Natural killer cell (primary cell): ENCODE measurements around the gene PSMB10. TPM values are rescaled to one million over a fixed set of nuclear protein-coding genes. Genes with fewer than 3 reads are reported as not detected.

Experiments
- ATAC-seq, 3 donors: fragments of 150-1000 bp in 2 of 3; fragments of 200-7000 bp in 1 of 3; cut with Tn5 transposase; 1 replicate in 1 of 3; 2 replicates in 2 of 3; pipeline ENCODE4 v1.10.0; 2021; ENCODE audit warnings: mild to moderate bottlenecking in 2 of 3, moderate library complexity in 2 of 3
- DNase-seq, 2 donors: peaks; one replicate each; pipeline versions ENCODE4 v3.0.0 to v3.0.0-alpha.2; 2013 to 2021; ENCODE audit warnings: mixed read lengths in 1 of 2
- H3K27ac ChIP-seq: one replicate; pipeline ENCODE4 v1.5.1; 2013; ENCODE audit warnings: mild to moderate bottlenecking, low read length
- H3K27me3 ChIP-seq: one replicate; pipeline ENCODE4 v1.6.1; 2013; ENCODE audit warnings: low read length; ENCODE audit not compliant: control insufficient read depth, insufficient read depth
- H3K36me3 ChIP-seq: one replicate; pipeline ENCODE4 v1.6.1; 2013; ENCODE audit warnings: low read length; ENCODE audit not compliant: control insufficient read depth, insufficient read depth
- H3K4me1 ChIP-seq: one replicate; pipeline ENCODE4 v1.6.1; 2013; ENCODE audit warnings: low read length; ENCODE audit not compliant: control insufficient read depth, insufficient read depth
- H3K4me3 ChIP-seq: one replicate; pipeline ENCODE4 v1.5.1; 2013; ENCODE audit warnings: low read length
- H3K9me3 ChIP-seq: one replicate; pipeline ENCODE4 v1.6.1; 2013; ENCODE audit warnings: low read length; ENCODE audit not compliant: control insufficient read depth, insufficient read depth
- H3K27ac Mint-ChIP-seq, 2 donors: one replicate each; pipeline ENCODE4 v1.8.0; 2022; ENCODE audit warnings: mild to moderate bottlenecking in 2 of 2, mixed read lengths in 2 of 2, moderate library complexity in 1 of 2
- H3K27me3 Mint-ChIP-seq, 2 donors: one replicate each; pipeline ENCODE4 v1.8.0; 2022; ENCODE audit warnings: low read depth in 2 of 2, mixed read lengths in 2 of 2
- H3K36me3 Mint-ChIP-seq: one replicate; pipeline ENCODE4 v1.8.0; 2022; ENCODE audit warnings: mixed read lengths
- H3K4me1 Mint-ChIP-seq, 2 donors: one replicate each; pipeline ENCODE4 v1.8.0; 2022; ENCODE audit warnings: mixed read lengths in 2 of 2
- H3K4me3 Mint-ChIP-seq: one replicate; pipeline ENCODE4 v1.8.0; 2022; ENCODE audit warnings: mild to moderate bottlenecking, moderate library complexity, mixed read lengths
- H3K9me3 Mint-ChIP-seq, 2 donors: one replicate each; pipeline ENCODE4 v1.8.0; 2022; ENCODE audit warnings: mixed read lengths in 2 of 2
- WGBS: methylation state at CpG from one replicate; pipeline ENCODE4 v1.1.7; 2013; ENCODE audit warnings: missing lambda C conversion rate; ENCODE audit not compliant: insufficient coverage; 5-methylcytosine and 5-hydroxymethylcytosine counted together
- intact Hi-C: fragments of 100-400 bp; cut with micrococcal nuclease; formaldehyde crosslinking; loops from one replicate; pipeline ENCODE4 v1.14.2; 2022
- total RNA-seq, 4 donors: library from RNA; stranded (reverse); fragments of 120-200 nt in 1 of 4; gene quantifications; one replicate each; pipeline versions ENCODE4 v1.2.3 to v1.2.4, GENCODE V29; 2013 to 2022
- TF ChIP-seq, protein P1 (sequence below): fragments of 200-600 bp; IDR thresholded peaks from one replicate; pipeline ENCODE4 v1.8.0; 2022; ENCODE audit warnings: antibody characterized with exemption

The PSMB10 gene
- total RNA-seq, 3 donors from 2014 or later (not counting 1 experiment from before 2014, with no cell fraction given) = 237 to 247 (median 243) TPM

DNA sequence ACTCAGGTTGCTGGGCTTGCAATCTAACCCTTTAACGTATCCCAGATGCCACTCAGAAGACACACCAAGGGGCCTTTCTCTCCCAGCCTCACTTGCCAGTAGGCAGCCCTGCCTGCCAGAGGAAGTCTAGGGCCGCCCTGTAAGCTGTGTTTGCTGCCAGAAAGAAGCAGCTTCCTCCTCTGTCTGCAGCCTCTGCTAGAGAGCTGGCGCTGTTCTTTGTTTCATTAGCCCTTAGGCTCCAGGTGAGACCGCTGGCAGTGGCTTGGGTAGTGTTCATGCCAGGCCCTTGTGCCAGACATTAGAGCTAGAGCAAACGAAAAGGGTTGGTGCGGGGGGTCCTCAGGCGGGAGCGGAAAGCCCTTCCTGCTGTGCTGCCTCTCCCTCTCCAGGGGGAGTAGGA is 13.9 kb downstream of the PSMB10 start:
- H3K27me3 Mint-ChIP-seq = no peaks in the 10 kb centered on the region
- no peaks in the 10 kb centered on the region for H3K27me3 ChIP-seq
- H3K36me3 Mint-ChIP-seq = no peaks in the 10 kb centered on the region
- ATAC-seq (no peak), DNase-seq (no peak)
- peaks cover 24% of the 10 kb centered on the region for H3K36me3 ChIP-seq
- H3K27ac Mint-ChIP-seq = no peak overlapping the region
- H3K27ac ChIP-seq = no peak overlapping the region
- H3K9me3 ChIP-seq = no peaks in the 10 kb centered on the region
- no peaks in the 10 kb centered on the region for H3K9me3 Mint-ChIP-seq
- H3K4me3 ChIP-seq = no peak overlapping the region
- TF ChIP-seq, protein P1, sequence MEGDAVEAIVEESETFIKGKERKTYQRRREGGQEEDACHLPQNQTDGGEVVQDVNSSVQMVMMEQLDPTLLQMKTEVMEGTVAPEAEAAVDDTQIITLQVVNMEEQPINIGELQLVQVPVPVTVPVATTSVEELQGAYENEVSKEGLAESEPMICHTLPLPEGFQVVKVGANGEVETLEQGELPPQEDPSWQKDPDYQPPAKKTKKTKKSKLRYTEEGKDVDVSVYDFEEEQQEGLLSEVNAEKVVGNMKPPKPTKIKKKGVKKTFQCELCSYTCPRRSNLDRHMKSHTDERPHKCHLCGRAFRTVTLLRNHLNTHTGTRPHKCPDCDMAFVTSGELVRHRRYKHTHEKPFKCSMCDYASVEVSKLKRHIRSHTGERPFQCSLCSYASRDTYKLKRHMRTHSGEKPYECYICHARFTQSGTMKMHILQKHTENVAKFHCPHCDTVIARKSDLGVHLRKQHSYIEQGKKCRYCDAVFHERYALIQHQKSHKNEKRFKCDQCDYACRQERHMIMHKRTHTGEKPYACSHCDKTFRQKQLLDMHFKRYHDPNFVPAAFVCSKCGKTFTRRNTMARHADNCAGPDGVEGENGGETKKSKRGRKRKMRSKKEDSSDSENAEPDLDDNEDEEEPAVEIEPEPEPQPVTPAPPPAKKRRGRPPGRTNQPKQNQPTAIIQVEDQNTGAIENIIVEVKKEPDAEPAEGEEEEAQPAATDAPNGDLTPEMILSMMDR = no peak
- intact Hi-C loops = no loop called here
- no peak overlapping the region for H3K4me3 Mint-ChIP-seq
- peaks cover 3 to 9% of the 10 kb centered on the region in 2 donors for H3K4me1 Mint-ChIP-seq
- no peaks in the 10 kb centered on the region for H3K4me1 ChIP-seq
- WGBS = 90% methylated on average over 8 of the region's 8 CpGs

GRCh38 chr16:67922221-67922620 is 14.4 kb downstream of the PSMB10 start:
- TF ChIP-seq, protein P1 = no peak
- Mint-ChIP-seq H3K27me3 (no peaks in the 10 kb centered on the region), H3K4me3 (no peak overlapping the region), H3K36me3 (no peaks in the 10 kb centered on the region), H3K4me1 (peaks cover 8 to 14% of the 10 kb centered on the region in 2 donors), H3K9me3 (no peaks in the 10 kb centered on the region), H3K27ac (no peak overlapping the region)
- intact Hi-C loops = no loop called here
- WGBS = 81% methylated on average over 4 of the region's 5 CpGs
- H3K4me1 ChIP-seq = no peaks in the 10 kb centered on the region
- no peaks in the 10 kb centered on the region for H3K9me3 ChIP-seq
- no peaks in the 10 kb centered on the region for H3K27me3 ChIP-seq
- ATAC-seq (no peak), DNase-seq (no peak)
- peaks cover 19% of the 10 kb centered on the region for H3K36me3 ChIP-seq
- no peak overlapping the region for H3K27ac ChIP-seq
- H3K4me3 ChIP-seq = no peak overlapping the region

- intact Hi-C loops = no loop called here
- no peaks in the 10 kb centered on the region for H3K9me3 ChIP-seq
- H3K4me3 ChIP-seq = no peak overlapping the region
- TF ChIP-seq, protein P1 = no peak
- H3K4me1 ChIP-seq = no peaks in the 10 kb centered on the region
- H3K27ac ChIP-seq = no peak overlapping the region
- H3K27me3 ChIP-seq = no peaks in the 10 kb centered on the region
- WGBS = 96% methylated on average over 6 of the region's 6 CpGs
- Mint-ChIP-seq H3K27ac (peak overlapping the region in 1 of 2 donors; percentile 35), H3K9me3 (no peaks in the 10 kb centered on the region), H3K4me1 (peaks cover 22 to 25% of the 10 kb centered on the region in 2 donors), H3K36me3 (no peaks in the 10 kb centered on the region), H3K4me3 (no peak overlapping the region), H3K27me3 (no peaks in the 10 kb centered on the region)
- DNase-seq = no peak
- ATAC-seq = no peak
- H3K36me3 ChIP-seq = peaks cover 22% of the 10 kb centered on the region
Observed at GRCh38 chr16:67919622-67920221, 16.9 kb downstream of the PSMB10 start.

GRCh38 chr16:67917852-67918236 is 18.8 kb downstream of the PSMB10 start:
- Mint-ChIP-seq H3K27me3 (no peaks in the 10 kb centered on the region), H3K9me3 (no peaks in the 10 kb centered on the region), H3K36me3 (no peaks in the 10 kb centered on the region), H3K4me3 (no peak overlapping the region), H3K27ac (peak overlapping the region in 1 of 2 donors; percentile 60), H3K4me1 (peaks cover 22 to 30% of the 10 kb centered on the region in 2 donors)
- DNase-seq (no peak), ATAC-seq (peak in 1 of 3 donors; percentile 57)
- 93% methylated on average over 4 of the region's 4 CpGs for WGBS
- H3K36me3 ChIP-seq = peaks cover 14% of the 10 kb centered on the region
- H3K27me3 ChIP-seq = no peaks in the 10 kb centered on the region
- TF ChIP-seq, protein P1 = no peak
- intact Hi-C loops = no loop called here
- H3K4me1 ChIP-seq = no peaks in the 10 kb centered on the region
- H3K4me3 ChIP-seq = no peak overlapping the region
- no peaks in the 10 kb centered on the region for H3K9me3 ChIP-seq
- no peak overlapping the region for H3K27ac ChIP-seq
